HG02870 (cell line): ENCODE results near the gene SETBP1.

Source experiments
- ATAC-seq: cut with Tn5 transposase; IDR thresholded peaks from one replicate; pipeline ENCODE4 v1.9.1; 2021; ENCODE audit warnings: mild to moderate bottlenecking, moderate library complexity; ENCODE audit not compliant: unreplicated experiment

SETBP1 gene

GRCh38 chr18:45054636-45055035 is 373.9 kb downstream of the SETBP1 start:
- no peak for ATAC-seq

- ATAC-seq, result no peak
Observed at GRCh38 chr18:45055811-45056210, 375.1 kb downstream of the SETBP1 start.

- ATAC-seq, result no peak
Observed at GRCh38 chr18:45056926-45057325, 376.2 kb downstream of the SETBP1 start.

- no peak for ATAC-seq
Observed at GRCh38 chr18:45057955-45058600, 377.4 kb downstream of the SETBP1 start.

- no peak for ATAC-seq
Observed at GRCh38 chr18:45059695-45060094, 379.0 kb downstream of the SETBP1 start.

- no peak for ATAC-seq
Observed at GRCh38 chr18:45060102-45060501, 379.4 kb downstream of the SETBP1 start.

- ATAC-seq, result no peak
Observed at GRCh38 chr18:45061359-45061758, 380.7 kb downstream of the SETBP1 start.

GRCh38 chr18:45063246-45064038 is 382.8 kb downstream of the SETBP1 start:
- ATAC-seq, result no peak

GRCh38 chr18:45066210-45066609 is 385.5 kb downstream of the SETBP1 start:
- ATAC-seq, result no peak

GRCh38 chr18:45066886-45067285 is 386.2 kb downstream of the SETBP1 start:
- no peak for ATAC-seq

- ATAC-seq, result no peak
Observed at GRCh38 chr18:45068400-45069094, 387.9 kb downstream of the SETBP1 start.

GRCh38 chr18:45069546-45069945 is 388.9 kb downstream of the SETBP1 start:
- ATAC-seq, result no peak

GRCh38 chr18:45071956-45072355 is 391.3 kb downstream of the SETBP1 start:
- ATAC-seq, result no peak

GRCh38 chr18:45073556-45073955 is 392.9 kb downstream of the SETBP1 start:
- ATAC-seq, result no peak

GRCh38 chr18:45081566-45082181 is 401.0 kb downstream of the SETBP1 start:
- no peak for ATAC-seq

GRCh38 chr18:45083226-45083855 is 402.7 kb downstream of the SETBP1 start:
- no peak for ATAC-seq

- ATAC-seq, result no peak
Observed at GRCh38 chr18:45084206-45084605, 403.5 kb downstream of the SETBP1 start.

- no peak for ATAC-seq
Observed at GRCh38 chr18:45085916-45086624, 405.4 kb downstream of the SETBP1 start.

GRCh38 chr18:45086777-45087176 is 406.1 kb downstream of the SETBP1 start:
- no peak for ATAC-seq

- no peak for ATAC-seq
Observed at GRCh38 chr18:45090526-45091140, 409.9 kb downstream of the SETBP1 start.
